ENCODE results near the gene ICAM1. TPM values are rescaled to one million over a fixed set of nuclear protein-coding genes. Genes with fewer than 3 reads are reported as not detected.

Gene ICAM1
- total and polyA plus RNA-seq, 2 of the 13 experiments (the other 11 are each of a cell fraction or from before 2014, with no cell fraction given), result 37.9 to 98.4 TPM

- TF ChIP-seq ZNF788 (CRISPR knock-in tag; IDR thresholded peaks at IDR 0.05; ENCODE audit: borderline replicate concordance) (no peak; the same call in 1 of the 2 replicates), ZSCAN29 (CRISPR knock-in tag; conservative IDR thresholded peaks at IDR 0.05) (no peak), HNRNPK (IDR thresholded peaks at IDR 0.05; ENCODE audit: low read depth, low read length, poor library complexity, severe bottlenecking) (peak; percentile 67), REL (CRISPR knock-in tag; conservative IDR thresholded peaks at IDR 0.05) (0 out of 2 replicates have a peak, but pooled peaks have one; percentile 38), ZIK1 (CRISPR knock-in tag; IDR thresholded peaks at IDR 0.05; ENCODE audit: borderline replicate concordance, low read depth) (no peak), SAP130 (CRISPR knock-in tag; IDR thresholded peaks at IDR 0.05; ENCODE audit: low read depth) (peak; percentile 54), POGK (CRISPR knock-in tag; conservative IDR thresholded peaks at IDR 0.05) (no peak), FOXA1 (IDR thresholded peaks at IDR 0.05) (no peak), FOXA1 (CRISPR knock-in tag; IDR thresholded peaks at IDR 0.05) (no peak), ZNF33B (CRISPR knock-in tag; IDR thresholded peaks at IDR 0.05) (no peak), CBX2 (IDR thresholded peaks at IDR 0.05; ENCODE audit: low read depth, low read length) (no peak), CBX2 (CRISPR knock-in tag; IDR thresholded peaks at IDR 0.05; ENCODE audit: low read depth) (no peak), CBFB (CRISPR knock-in tag; IDR thresholded peaks at IDR 0.05) (0 out of 2 replicates have a peak, but pooled peaks have one; percentile 26), GTF3A (CRISPR knock-in tag; conservative IDR thresholded peaks at IDR 0.05) (no peak), JUN (CRISPR knock-in tag; IDR thresholded peaks at IDR 0.05) (no peak), ZNF407 (CRISPR knock-in tag; IDR thresholded peaks at IDR 0.05; ENCODE audit: not compliant biosample characterization) (peak; percentile 34), RFX3 (CRISPR knock-in tag; IDR thresholded peaks at IDR 0.05) (no peak), ZNF605 (CRISPR knock-in tag; IDR thresholded peaks at IDR 0.05) (no peak), GZF1 (CRISPR knock-in tag; IDR thresholded peaks at IDR 0.05) (0 out of 2 replicates have a peak, but pooled peaks have one; percentile 44), TARDBP (CRISPR knock-in tag; IDR thresholded peaks at IDR 0.05) (peak; percentile 21; the same call in 1 of the 2 replicates), SP2 (CRISPR knock-in tag; IDR thresholded peaks at IDR 0.05) (no peak), NFE2L2 (IDR thresholded peaks at IDR 0.05; ENCODE audit: low read length) (no peak)
These were observed 39.9 kb upstream of the ICAM1 start, which contains the start of gene S1PR2 (continued) for GRCh38 chr19:10230861-10231611.

All from HepG2 (cell line).